CD4-positive, alpha-beta T cell (primary cell): ENCODE measurements around the gene OLFM1. TPM values are rescaled to one million over a fixed set of nuclear protein-coding genes. Genes with fewer than 3 reads are reported as not detected.

Source experiments
- ATAC-seq: fragments of 200-7000 bp; cut with Tn5 transposase; one replicate; pipeline ENCODE4 v1.10.0; 2022; ENCODE audit warnings: mild to moderate bottlenecking; ENCODE audit not compliant: poor library complexity
- CTCF ChIA-PET: fragments of 350-600 bp; sonication (Branson Sonifier 250); formaldehyde crosslinking; loops from one replicate; lab custom pipeline; 2021; ENCODE audit warnings: antibody characterized with exemption, inconsistent platforms; lab: Charles Lee
- POLR2A ChIA-PET: fragments of 350-600 bp; sonication (Branson Sonifier 250); formaldehyde crosslinking; loops from one replicate; lab custom pipeline; 2021; ENCODE audit warnings: antibody characterized with exemption, inconsistent platforms; lab: Charles Lee
- DNase-seq, 14 experiments: peaks; one replicate each; pipeline ENCODE4 v3.0.0-alpha.2; 2013 to 2020; ENCODE audit warnings: mixed read lengths in 2 of 14
- H3K27ac ChIP-seq, 2 donors: one replicate each; pipeline versions ENCODE4 v1.5.1 to v1.7.0; 2013; ENCODE audit warnings: low read length in 2 of 2, low read depth in 1 of 2, mild to moderate bottlenecking in 1 of 2
- H3K27me3 ChIP-seq, 2 experiments: 1 replicate in 1 of 2; 2 replicates in 1 of 2; pipeline versions ENCODE4 v1.6.1 to v1.7.0; 2013; ENCODE audit warnings: low read length in 2 of 2, control low read depth in 1 of 2, mild to moderate bottlenecking in 1 of 2, moderate library complexity in 1 of 2; ENCODE audit not compliant: insufficient read depth in 2 of 2, control insufficient read depth in 1 of 2
- H3K36me3 ChIP-seq: one replicate; pipeline ENCODE4 v1.6.1; 2013; ENCODE audit warnings: low read length, control low read depth; ENCODE audit not compliant: insufficient read depth
- H3K4me1 ChIP-seq: one replicate; pipeline ENCODE4 v1.6.1; 2013; ENCODE audit warnings: low read length, control low read depth; ENCODE audit not compliant: insufficient read depth
- H3K4me3 ChIP-seq: one replicate; pipeline ENCODE4 v1.5.1; 2013; ENCODE audit warnings: mild to moderate bottlenecking, low read length, moderate library complexity
- H3K9me3 ChIP-seq, 2 experiments: 1 replicate in 1 of 2; 2 replicates in 1 of 2; pipeline versions ENCODE4 v1.6.1 to v1.7.0; 2013; ENCODE audit warnings: low read length in 2 of 2, mild to moderate bottlenecking in 2 of 2, control low read depth in 1 of 2, moderate library complexity in 1 of 2; ENCODE audit not compliant: control insufficient read depth in 1 of 2, insufficient read depth in 1 of 2
- H3K27ac Mint-ChIP-seq: one replicate; pipeline ENCODE4 v1.8.0; 2020; ENCODE audit warnings: mixed read lengths
- H3K27me3 Mint-ChIP-seq: one replicate; pipeline ENCODE4 v1.8.0; 2021; ENCODE audit warnings: mixed read lengths
- H3K36me3 Mint-ChIP-seq: one replicate; pipeline ENCODE4 v1.8.0; 2021; ENCODE audit warnings: low read depth, mixed read lengths
- H3K4me1 Mint-ChIP-seq: one replicate; pipeline ENCODE4 v1.8.0; 2021; ENCODE audit warnings: low read depth, mixed read lengths
- H3K4me3 Mint-ChIP-seq: one replicate; pipeline ENCODE4 v1.8.0; 2020; ENCODE audit warnings: mild to moderate bottlenecking, mixed read lengths
- H3K9me3 Mint-ChIP-seq: one replicate; pipeline ENCODE4 v1.8.0; 2020; ENCODE audit warnings: mixed read lengths
- CTCF ChIP-seq: fragments of 200-600 bp; IDR thresholded peaks from one replicate; pipeline ENCODE4 v1.8.0; 2022; ENCODE audit warnings: antibody characterized with exemption, mild to moderate bottlenecking
- intact Hi-C, 2 experiments: fragments of 100-400 bp; cut with DNase I in 1 of 2; cut with micrococcal nuclease in 1 of 2; formaldehyde crosslinking; loops; one replicate each; pipeline versions ENCODE4 v1.15.1 to v1.9.0; 2023 to 2025; cut with DNase I, micrococcal nuclease
- total RNA-seq, 174 experiments: library from RNA in 2 of 174; stranded (reverse) in 2 of 174; gene quantifications; one replicate each; pipeline ENCODE4 v1.2.3 and lab custom pipeline; 2021 to 2026

OLFM1 gene
- total RNA-seq, 2 experiments from 2014 or later: not detected

DNA sequence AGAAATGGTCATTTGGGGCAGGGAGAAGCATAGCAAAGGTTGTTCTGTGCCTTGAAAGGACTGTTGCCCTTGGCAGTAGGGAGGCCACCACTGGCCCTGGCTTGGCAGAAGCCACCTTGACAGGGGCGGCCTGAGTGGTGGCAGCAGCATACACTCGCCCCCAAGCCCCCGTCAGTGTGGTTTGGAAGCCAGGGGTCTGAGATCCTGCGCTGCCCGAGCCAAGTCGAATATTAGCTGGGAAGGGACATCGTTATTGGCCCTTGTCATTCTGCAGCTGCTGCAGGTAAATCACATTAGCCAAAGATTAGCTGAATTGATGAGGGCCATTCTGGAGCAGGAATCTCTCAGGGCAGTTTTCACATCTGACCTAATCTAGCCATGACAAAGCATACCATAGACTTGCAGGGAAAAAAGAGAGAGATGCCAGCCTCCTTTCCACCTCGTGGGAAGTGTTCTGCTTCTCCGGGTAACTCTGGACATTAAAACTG, 9.0 kb downstream of the OLFM1 start:
- intact Hi-C loops: no loop called here
- no peak for DNase-seq
- POLR2A ChIA-PET: no interaction called here
- no peaks in the 10 kb centered on the region for H3K4me1 Mint-ChIP-seq
- Histone ChIP-seq H3K4me1 (no peaks in the 10 kb centered on the region), H3K27me3 (peaks cover 10 to 42% of the 10 kb centered on the region in 2 experiments), H3K9me3 (peaks cover 0 to 9% of the 10 kb centered on the region in 2 experiments), H3K36me3 (no peaks in the 10 kb centered on the region), H3K4me3 (no peak overlapping the region), H3K27ac (no peak overlapping the region)
- peaks cover 4% of the 10 kb centered on the region for H3K9me3 Mint-ChIP-seq
- peaks cover 67% of the 10 kb centered on the region for H3K27me3 Mint-ChIP-seq
- H3K36me3 Mint-ChIP-seq: no peaks in the 10 kb centered on the region
- H3K27ac Mint-ChIP-seq: no peak overlapping the region
- ATAC-seq: no peak
- no peak for TF ChIP-seq CTCF
- CTCF ChIA-PET: no interaction called here
- H3K4me3 Mint-ChIP-seq: no peak overlapping the region

DNA sequence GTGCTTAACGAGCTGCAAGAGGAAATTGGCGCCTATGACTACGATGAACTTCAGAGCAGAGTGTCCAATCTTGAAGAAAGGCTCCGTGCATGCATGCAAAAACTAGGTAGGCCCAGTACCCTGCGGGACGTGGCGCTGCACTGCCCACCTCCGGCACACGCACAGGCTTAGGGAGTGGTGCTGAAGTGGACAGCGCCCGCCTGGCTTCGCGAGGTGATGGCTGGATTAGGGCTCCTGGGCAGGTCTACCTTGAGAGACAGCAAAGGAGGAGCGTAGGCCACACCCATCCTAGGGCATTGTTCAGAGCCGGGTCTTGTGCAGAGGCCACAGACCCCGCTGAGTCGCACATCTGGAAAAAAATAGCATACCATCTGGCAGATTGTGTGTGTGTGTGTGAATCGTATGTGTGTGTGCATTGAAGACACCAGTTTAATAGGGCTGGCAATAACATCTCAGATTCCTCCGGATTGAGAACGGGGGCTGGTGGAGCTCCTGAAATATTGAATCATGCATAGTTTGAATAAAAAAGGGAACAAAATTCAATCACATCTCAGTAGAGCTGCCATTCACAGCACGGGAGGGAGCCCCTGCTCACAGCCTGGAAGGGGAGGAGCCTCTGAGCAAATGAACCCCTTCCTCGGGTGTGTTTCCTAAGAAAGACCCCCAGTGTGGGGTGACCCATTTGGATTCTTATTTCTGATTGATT, 11.1 kb downstream of the OLFM1 start:
- no peak overlapping the region for H3K4me3 ChIP-seq
- H3K36me3 Mint-ChIP-seq: no peaks in the 10 kb centered on the region
- ChIA-PET CTCF (no interaction called here), POLR2A (no interaction called here)
- H3K27ac ChIP-seq: no peak overlapping the region
- H3K36me3 ChIP-seq: no peaks in the 10 kb centered on the region
- ATAC-seq (no peak), DNase-seq (no peak)
- H3K27me3 ChIP-seq: peaks cover 10 to 37% of the 10 kb centered on the region in 2 experiments
- no peak overlapping the region for H3K27ac Mint-ChIP-seq
- H3K4me1 ChIP-seq: no peaks in the 10 kb centered on the region
- H3K9me3 ChIP-seq: peaks cover 0 to 15% of the 10 kb centered on the region in 2 experiments
- no peak for TF ChIP-seq CTCF
- H3K4me1 Mint-ChIP-seq: no peaks in the 10 kb centered on the region
- H3K4me3 Mint-ChIP-seq: no peak overlapping the region
- H3K9me3 Mint-ChIP-seq: peaks cover 4% of the 10 kb centered on the region
- intact Hi-C loops: no loop called here
- H3K27me3 Mint-ChIP-seq: peaks cover 64% of the 10 kb centered on the region

DNA sequence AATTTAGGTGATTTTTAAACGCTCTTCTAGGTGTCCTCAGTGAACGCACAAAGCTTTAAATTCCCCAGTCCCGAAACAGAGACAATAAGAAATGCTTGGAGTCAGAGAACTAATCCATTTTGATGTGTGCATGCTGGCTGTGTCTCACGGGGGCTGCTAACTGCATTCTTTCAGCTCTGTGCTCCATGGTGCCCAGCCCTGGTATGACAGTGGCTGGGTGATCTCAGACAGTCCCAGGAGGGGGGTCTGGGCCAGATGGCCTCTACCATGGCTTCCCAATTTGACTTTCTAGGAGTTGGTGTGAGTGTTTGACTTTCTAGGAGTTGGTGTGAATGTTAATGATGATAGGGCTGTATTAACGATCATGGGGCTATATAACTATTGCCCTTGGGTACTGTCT, 12.1 kb downstream of the OLFM1 start:
- H3K36me3 ChIP-seq: no peaks in the 10 kb centered on the region
- ChIA-PET POLR2A (no interaction called here), CTCF (no interaction called here)
- peaks cover 10 to 42% of the 10 kb centered on the region in 2 experiments for H3K27me3 ChIP-seq
- Mint-ChIP-seq H3K4me1 (no peaks in the 10 kb centered on the region), H3K36me3 (no peaks in the 10 kb centered on the region), H3K4me3 (no peak overlapping the region), H3K27ac (no peak overlapping the region), H3K9me3 (peaks cover 4% of the 10 kb centered on the region), H3K27me3 (peaks cover 62% of the 10 kb centered on the region)
- no peak for ATAC-seq
- peaks cover 0 to 15% of the 10 kb centered on the region in 2 experiments for H3K9me3 ChIP-seq
- DNase-seq: no peak
- no peak for TF ChIP-seq CTCF
- H3K4me1 ChIP-seq: no peaks in the 10 kb centered on the region
- intact Hi-C loops: no loop called here
- H3K4me3 ChIP-seq: no peak overlapping the region
- no peak overlapping the region for H3K27ac ChIP-seq
